Prostate gland (tissue), 2 donors: ENCODE results near the gene ICAM3. TPM values are rescaled to one million over a fixed set of nuclear protein-coding genes. Genes with fewer than 3 reads are reported as not detected.

Experiments
- DNase-seq: peaks from one replicate; pipeline ENCODE4 v3.0.0-alpha.2; 2019; ENCODE audit warnings: low spot score
- H3K27ac ChIP-seq, 2 donors: fragments of 200-600 bp; sonication (generic); 2 replicates each; pipeline ENCODE4 v1.5.1; 2017 to 2019
- H3K27me3 ChIP-seq: fragments of 200-600 bp; sonication (generic); replicated peaks from 2 replicates; pipeline ENCODE4 v1.5.1; 2019; ENCODE audit not compliant: insufficient read depth
- H3K36me3 ChIP-seq, 2 donors: fragments of 200-600 bp; sonication (generic); 1 replicate in 1 of 2; 2 replicates in 1 of 2; pipeline versions ENCODE4 v1.5.1 to v1.8.1; 2017 to 2019
- H3K4me1 ChIP-seq: fragments of 200-600 bp; sonication (generic); replicated peaks from 2 replicates; pipeline ENCODE4 v1.5.1; 2019
- H3K4me3 ChIP-seq, 2 donors: fragments of 200-600 bp; sonication (generic); 2 replicates each; pipeline ENCODE4 v1.5.1; 2017 to 2019
- H3K9me3 ChIP-seq: fragments of 200-600 bp; sonication (generic); 2 replicates; pipeline ENCODE4 v1.5.1; 2017
- POLR2A ChIP-seq: fragments of 450-650 bp; IDR thresholded peaks from one replicate; pipeline ENCODE4 v1.6.1; 2016; ENCODE audit warnings: antibody characterized with exemption, mild to moderate bottlenecking
- POLR2AphosphoS5 ChIP-seq: sonication (generic); formaldehyde crosslinking; IDR thresholded peaks from one replicate; pipeline ENCODE4 v1.6.1; 2017; ENCODE audit warnings: antibody characterized with exemption
- WGBS: methylation state at CpG from one replicate; pipeline ENCODE4 v1.1.5; 2018; 5-methylcytosine and 5-hydroxymethylcytosine counted together
- intact Hi-C: fragments of 100-400 bp; cut with DNase I; formaldehyde crosslinking; loops from one replicate; pipeline ENCODE4 v1.14.2; 2022
- small RNA-seq, 2 donors: library from RNA; depleted of rRNA; stranded (forward); fragments of <200 nt; gene quantifications; one replicate each; pipeline ENCODE3, GENCODE V24; 2016
- total RNA-seq, 2 donors: library from RNA; depleted of rRNA; stranded (reverse); fragments of >200 nt; gene quantifications; one replicate each; pipeline ENCODE4 v1.1.0, GENCODE V29; 2016
- TF ChIP-seq, protein P1 (sequence below), 4 experiments: fragments of 200-600 bp in 2 of 4; fragments of 450-650 bp in 2 of 4; sonication (generic) in 2 of 4; IDR thresholded peaks; 1 replicate in 3 of 4; 2 replicates in 1 of 4; pipeline ENCODE4 v1.5.1; 2016 to 2019; ENCODE audit warnings: antibody characterized with exemption in 4 of 4, mild to moderate bottlenecking in 2 of 4, moderate library complexity in 2 of 4

The ICAM3 gene
- total RNA-seq, 2 donors from 2014 or later: 6.4 to 6.5 TPM

GRCh38 chr19:10286803-10287737 lies 52.4 kb downstream of the ICAM3 start, which contains the start of gene ICAM4:
Gene ICAM4 (plus strand): TSS chr19:10286955. CDS start chr19:10287013, 58 bp downstream.
- peaks cover 2% of the 10 kb centered on the region for H3K4me1 ChIP-seq
- no peak for DNase-seq

DNA sequence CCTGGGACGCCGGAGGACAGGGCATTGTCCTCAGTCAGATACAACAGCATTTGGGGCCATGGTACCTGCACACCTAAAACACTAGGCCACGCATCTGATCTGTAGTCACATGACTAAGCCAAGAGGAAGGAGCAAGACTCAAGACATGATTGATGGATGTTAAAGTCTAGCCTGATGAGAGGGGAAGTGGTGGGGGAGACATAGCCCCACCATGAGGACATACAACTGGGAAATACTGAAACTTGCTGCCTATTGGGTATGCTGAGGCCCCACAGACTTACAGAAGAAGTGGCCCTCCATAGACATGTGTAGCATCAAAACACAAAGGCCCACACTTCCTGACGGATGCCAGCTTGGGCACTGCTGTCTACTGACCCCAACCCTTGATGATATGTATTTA lies 54.0 kb downstream of the ICAM3 start:
- Histone ChIP-seq H3K27ac (no peak overlapping the region), H3K9me3 (no peaks in the 10 kb centered on the region), H3K27me3 (peaks cover 16% of the 10 kb centered on the region), H3K36me3 (no peaks in the 10 kb centered on the region), H3K4me1 (peaks cover 2% of the 10 kb centered on the region), H3K4me3 (no peak overlapping the region)
- WGBS: 90% methylated on average over 4 of the region's 4 CpGs
- intact Hi-C loops: no loop called here
- TF ChIP-seq POLR2A (no peak), POLR2AphosphoS5 (no peak)
- TF ChIP-seq, protein P1, sequence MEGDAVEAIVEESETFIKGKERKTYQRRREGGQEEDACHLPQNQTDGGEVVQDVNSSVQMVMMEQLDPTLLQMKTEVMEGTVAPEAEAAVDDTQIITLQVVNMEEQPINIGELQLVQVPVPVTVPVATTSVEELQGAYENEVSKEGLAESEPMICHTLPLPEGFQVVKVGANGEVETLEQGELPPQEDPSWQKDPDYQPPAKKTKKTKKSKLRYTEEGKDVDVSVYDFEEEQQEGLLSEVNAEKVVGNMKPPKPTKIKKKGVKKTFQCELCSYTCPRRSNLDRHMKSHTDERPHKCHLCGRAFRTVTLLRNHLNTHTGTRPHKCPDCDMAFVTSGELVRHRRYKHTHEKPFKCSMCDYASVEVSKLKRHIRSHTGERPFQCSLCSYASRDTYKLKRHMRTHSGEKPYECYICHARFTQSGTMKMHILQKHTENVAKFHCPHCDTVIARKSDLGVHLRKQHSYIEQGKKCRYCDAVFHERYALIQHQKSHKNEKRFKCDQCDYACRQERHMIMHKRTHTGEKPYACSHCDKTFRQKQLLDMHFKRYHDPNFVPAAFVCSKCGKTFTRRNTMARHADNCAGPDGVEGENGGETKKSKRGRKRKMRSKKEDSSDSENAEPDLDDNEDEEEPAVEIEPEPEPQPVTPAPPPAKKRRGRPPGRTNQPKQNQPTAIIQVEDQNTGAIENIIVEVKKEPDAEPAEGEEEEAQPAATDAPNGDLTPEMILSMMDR (IDR thresholded peaks at IDR 0.05): no peak
- no peak for DNase-seq

More at GRCh38 chr19:10286803-10287737, 52.4 kb downstream of the ICAM3 start, which contains the start of gene ICAM4:
- Histone ChIP-seq H3K27me3 (peaks cover 25% of the 10 kb centered on the region), H3K4me3 (no peak within 1 kb of the TSS), H3K36me3 (no peaks in the 10 kb centered on the region), H3K9me3 (no peaks in the 10 kb centered on the region), H3K27ac (no peak within 1 kb of the TSS)
- 27% methylated on average over 54 of the region's 59 CpGs for WGBS
- intact Hi-C loops: no loop called here
- TF ChIP-seq POLR2A: no peak
- TF ChIP-seq POLR2AphosphoS5: no peak

DNA sequence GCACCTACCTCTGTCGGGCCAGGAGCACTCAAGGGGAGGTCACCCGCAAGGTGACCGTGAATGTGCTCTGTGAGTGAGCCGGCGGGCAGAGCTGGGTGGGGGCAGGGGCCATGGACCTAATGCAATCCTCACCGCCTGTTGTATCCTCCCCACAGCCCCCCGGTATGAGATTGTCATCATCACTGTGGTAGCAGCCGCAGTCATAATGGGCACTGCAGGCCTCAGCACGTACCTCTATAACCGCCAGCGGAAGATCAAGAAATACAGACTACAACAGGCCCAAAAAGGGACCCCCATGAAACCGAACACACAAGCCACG lies 54.5 kb downstream of the ICAM3 start:
- Histone ChIP-seq H3K27ac (no peak overlapping the region), H3K9me3 (no peaks in the 10 kb centered on the region), H3K4me3 (no peak overlapping the region), H3K27me3 (peaks cover 16% of the 10 kb centered on the region), H3K36me3 (no peaks in the 10 kb centered on the region), H3K4me1 (peaks cover 1% of the 10 kb centered on the region)
- no peak for DNase-seq
- WGBS: 88% methylated on average over 13 of the region's 13 CpGs
- intact Hi-C loops: no loop called here
- no peak for TF ChIP-seq POLR2AphosphoS5
- TF ChIP-seq, protein P1 (IDR thresholded peaks at IDR 0.05): no peak
- no peak for TF ChIP-seq POLR2A

- no peaks in the 10 kb centered on the region for H3K9me3 ChIP-seq
- WGBS: 92% methylated on average over 34 of the region's 34 CpGs
- TF ChIP-seq POLR2AphosphoS5 (no peak), POLR2A (no peak)
- TF ChIP-seq, protein P1 (IDR thresholded peaks at IDR 0.05): no peak
- no peaks in the 10 kb centered on the region for H3K4me1 ChIP-seq
- peaks cover 10% of the 10 kb centered on the region for H3K27me3 ChIP-seq
- H3K27ac ChIP-seq: no peak overlapping the region
- no peaks in the 10 kb centered on the region for H3K36me3 ChIP-seq
- no peak for DNase-seq
- intact Hi-C loops: no loop called here
- H3K4me3 ChIP-seq: no peak overlapping the region
These were observed 55.1 kb downstream of the ICAM3 start for GRCh38 chr19:10284065-10284959.

Small RNA genes within 50 kb of the gene (small RNA-seq; reads per million reads assigned to genes)
- 0 reads per million in 2 donors for gene AC011511.1
- 0 reads per million in 2 donors for gene AC011511.4

Other genes with a start within 250 kb of the ICAM3 start
- gene ANGPTL6, start 236.9 kb downstream of the ICAM3 start, total RNA-seq: 1 to 10 TPM in 1 of 2 donors, not detected in 1; 2.4 TPM
- gene PPAN, start 233.3 kb downstream of the ICAM3 start, total RNA-seq: 10 to 100 TPM; 27.6 to 47.2 TPM
- gene P2RY11, start 227.9 kb downstream of the ICAM3 start, total RNA-seq: 10 to 100 TPM in 1 of 2 donors, 1 to 10 TPM in 1; 9.2 to 20.8 TPM
- gene EIF3G, start 219.7 kb downstream of the ICAM3 start, total RNA-seq: 100 to 1,000 TPM; 264 to 300 TPM
- gene DNMT1, start 144.7 kb downstream of the ICAM3 start, total RNA-seq: 10 to 100 TPM; 29.9 to 50.0 TPM
- 1 to 10 TPM; 4.5 to 8.5 TPM for gene S1PR2, start 108.3 kb downstream of the ICAM3 start, total RNA-seq
- gene MRPL4, start 87.4 kb downstream of the ICAM3 start, total RNA-seq: 10 to 100 TPM; 72.6 to 75.6 TPM
- 10 to 100 TPM in 1 of 2 donors, 1 to 10 TPM in 1; 8.9 to 25.1 TPM for gene ICAM1, start 68.5 kb downstream of the ICAM3 start, total RNA-seq
- 1 to 10 TPM in 1 of 2 donors, not detected in 1; 1.0 TPM for gene ICAM4, start 52.7 kb downstream of the ICAM3 start, total RNA-seq
- 1 to 10 TPM in 1 of 2 donors, not detected in 1; 7.1 TPM for gene ICAM5, start 49.7 kb downstream of the ICAM3 start, total RNA-seq
- gene ZGLP1, start 29.8 kb downstream of the ICAM3 start, total RNA-seq: 10 to 100 TPM in 1 of 2 donors, 1 to 10 TPM in 1; 5.0 to 12.3 TPM
- gene FDX2, start 23.6 kb downstream of the ICAM3 start, total RNA-seq: 10 to 100 TPM; 20.9 to 29.9 TPM
- gene RAVER1, start 6.1 kb downstream of the ICAM3 start, total RNA-seq: 10 to 100 TPM; 50.2 to 53.2 TPM
- 100 to 1,000 TPM in 1 of 2 donors, 10 to 100 TPM in 1; 90.8 to 161 TPM for gene TYK2, start 40.9 kb upstream of the ICAM3 start, total RNA-seq
- gene CDC37, start 63.9 kb upstream of the ICAM3 start, total RNA-seq: 100 to 1,000 TPM; 135 to 159 TPM
- 10 to 100 TPM; 14.5 to 15.1 TPM for gene PDE4A, start 80.9 kb upstream of the ICAM3 start, total RNA-seq
- 10 to 100 TPM; 93.4 to 94.2 TPM for gene KEAP1, start 163.7 kb upstream of the ICAM3 start, total RNA-seq
- 10 to 100 TPM in 1 of 2 donors, 1 to 10 TPM in 1; 3.4 to 17.0 TPM for gene S1PR5, start 177.8 kb upstream of the ICAM3 start, total RNA-seq
- 10 to 100 TPM; 36.3 to 57.9 TPM for gene ATG4D, start 204.3 kb upstream of the ICAM3 start, total RNA-seq
- gene KRI1, start 226.4 kb upstream of the ICAM3 start, total RNA-seq: 10 to 100 TPM; 23.6 to 23.8 TPM
- gene CDKN2D, start 229.4 kb upstream of the ICAM3 start, total RNA-seq: 1 to 10 TPM; 3.7 to 8.2 TPM
- gene AP1M2, start 247.7 kb upstream of the ICAM3 start, total RNA-seq: 10 to 100 TPM; 28.1 to 85.8 TPM